NB4 (cell line): Measurements from ENCODE around the gene EHD2.
"Not testable (repeated sequence)": the region's sequence is repeated elsewhere in the genome, so short reads cannot be mapped to it uniquely, and the experiment has no call there.

Experiments
- DNase-seq: peaks from one replicate; pipeline ENCODE4 v3.0.0; 2010; ENCODE audit warnings: low read depth
- H3K4me3 ChIP-seq: one replicate; pipeline ENCODE4 v1.5.1; 2011; ENCODE audit warnings: mild to moderate bottlenecking, low read depth, low read length, moderate library complexity
- MYC ChIP-seq: IDR thresholded peaks from 2 replicates; pipeline ENCODE4 v1.6.1; 2011; ENCODE audit warnings: low read depth, low read length
- POLR2A ChIP-seq: IDR thresholded peaks from 2 replicates; pipeline ENCODE4 v1.6.1; 2011; ENCODE audit warnings: mild to moderate bottlenecking; ENCODE audit not compliant: insufficient read length; ENCODE audit errors: extremely low read depth
- TF ChIP-seq, protein P1 (sequence below): IDR thresholded peaks from 2 replicates; pipeline ENCODE4 v1.6.1; 2011; ENCODE audit warnings: low read depth, low read length
- TF ChIP-seq, protein P2 (sequence below): IDR thresholded peaks from one replicate; pipeline ENCODE4 v1.5.1; 2012; ENCODE audit warnings: low read depth, low read length

EHD2 gene

DNA sequence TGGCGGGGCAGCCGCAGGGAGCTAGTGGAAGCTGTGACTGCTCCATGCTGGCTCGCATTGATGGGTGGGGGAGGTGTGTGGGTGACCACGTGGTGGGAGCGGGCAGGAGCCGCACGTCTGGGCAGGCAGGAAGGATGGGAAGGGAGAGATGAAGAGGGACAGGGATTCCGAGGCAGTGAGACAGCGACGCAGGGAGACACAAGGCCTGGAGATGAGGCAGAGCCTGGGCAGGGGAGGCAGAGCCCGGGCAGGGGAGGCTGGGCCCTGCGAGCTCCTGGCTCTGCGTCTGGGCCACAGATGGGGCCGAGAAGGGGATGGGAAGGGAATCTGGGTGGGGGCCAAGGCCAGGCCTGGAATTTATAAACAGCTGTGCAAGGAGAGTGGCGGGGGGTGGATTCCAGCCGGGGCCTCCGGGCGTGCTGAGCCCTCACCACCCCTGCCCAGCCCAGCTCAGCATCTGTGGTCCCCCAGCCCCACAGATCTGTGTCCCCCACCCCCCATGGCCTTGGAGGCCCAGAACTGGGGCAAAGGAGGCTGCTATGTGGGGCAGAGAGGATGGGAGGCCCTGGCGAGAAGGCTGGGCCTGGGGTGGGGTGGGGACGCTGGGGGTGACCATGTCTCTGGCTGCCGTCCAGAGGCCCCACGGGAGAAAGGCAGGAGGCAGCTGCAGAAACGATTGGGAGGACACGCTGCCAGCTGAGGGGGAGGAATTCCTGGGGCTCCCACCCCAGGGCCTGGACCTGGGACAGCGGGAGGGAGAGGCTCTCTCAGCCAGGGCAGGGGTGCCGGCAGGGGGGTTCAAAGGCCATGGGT is 6.0 kb downstream of the EHD2 start:
- peak; percentile 22 for DNase-seq
- TF ChIP-seq, protein P1, sequence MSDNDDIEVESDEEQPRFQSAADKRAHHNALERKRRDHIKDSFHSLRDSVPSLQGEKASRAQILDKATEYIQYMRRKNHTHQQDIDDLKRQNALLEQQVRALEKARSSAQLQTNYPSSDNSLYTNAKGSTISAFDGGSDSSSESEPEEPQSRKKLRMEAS, result no peak
- no peak for TF ChIP-seq POLR2A
- TF ChIP-seq, protein P2, sequence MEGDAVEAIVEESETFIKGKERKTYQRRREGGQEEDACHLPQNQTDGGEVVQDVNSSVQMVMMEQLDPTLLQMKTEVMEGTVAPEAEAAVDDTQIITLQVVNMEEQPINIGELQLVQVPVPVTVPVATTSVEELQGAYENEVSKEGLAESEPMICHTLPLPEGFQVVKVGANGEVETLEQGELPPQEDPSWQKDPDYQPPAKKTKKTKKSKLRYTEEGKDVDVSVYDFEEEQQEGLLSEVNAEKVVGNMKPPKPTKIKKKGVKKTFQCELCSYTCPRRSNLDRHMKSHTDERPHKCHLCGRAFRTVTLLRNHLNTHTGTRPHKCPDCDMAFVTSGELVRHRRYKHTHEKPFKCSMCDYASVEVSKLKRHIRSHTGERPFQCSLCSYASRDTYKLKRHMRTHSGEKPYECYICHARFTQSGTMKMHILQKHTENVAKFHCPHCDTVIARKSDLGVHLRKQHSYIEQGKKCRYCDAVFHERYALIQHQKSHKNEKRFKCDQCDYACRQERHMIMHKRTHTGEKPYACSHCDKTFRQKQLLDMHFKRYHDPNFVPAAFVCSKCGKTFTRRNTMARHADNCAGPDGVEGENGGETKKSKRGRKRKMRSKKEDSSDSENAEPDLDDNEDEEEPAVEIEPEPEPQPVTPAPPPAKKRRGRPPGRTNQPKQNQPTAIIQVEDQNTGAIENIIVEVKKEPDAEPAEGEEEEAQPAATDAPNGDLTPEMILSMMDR, result no peak
- no peak for TF ChIP-seq MYC
- no peak overlapping the region for H3K4me3 ChIP-seq

DNA sequence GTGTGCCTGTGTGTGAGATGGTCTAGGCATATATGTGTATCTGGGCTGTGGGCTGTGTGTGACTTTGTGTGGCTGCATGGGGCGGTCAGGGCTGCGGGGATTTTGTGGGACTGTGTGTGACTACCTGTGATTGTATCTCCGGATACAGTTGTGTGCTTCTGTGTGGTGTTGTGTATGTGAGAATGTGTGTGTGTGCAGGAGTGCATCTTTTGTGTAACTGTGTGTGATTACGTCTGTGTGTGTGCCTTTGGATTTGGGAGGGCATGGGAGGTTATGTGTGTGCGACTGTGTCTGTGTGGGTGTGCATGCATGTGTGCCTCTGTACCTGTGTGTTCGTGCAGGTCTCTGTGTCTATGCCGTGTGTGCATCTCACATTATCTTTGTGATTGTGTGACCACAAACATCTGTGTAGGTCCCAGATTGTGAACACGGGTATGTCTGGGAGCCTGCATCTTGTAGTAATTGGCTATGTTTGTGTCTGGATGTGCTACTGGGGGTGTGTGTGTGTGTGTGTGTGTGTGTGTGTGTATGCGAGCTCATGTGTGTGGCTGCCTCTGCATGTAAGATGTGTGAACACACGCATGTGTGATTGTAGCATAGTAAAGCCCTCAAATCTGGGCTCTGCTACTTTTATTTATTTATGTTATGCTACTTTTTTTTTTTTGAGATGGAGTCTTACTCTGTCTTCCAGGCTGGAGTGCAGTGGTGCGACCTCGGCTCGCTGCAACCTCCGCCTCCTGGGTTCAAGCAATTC is 7.6 kb downstream of the EHD2 start:
- peak; percentile 36 for DNase-seq
- no peak overlapping the region for H3K4me3 ChIP-seq
- TF ChIP-seq, protein P1, result no peak
- no peak for TF ChIP-seq POLR2A
- TF ChIP-seq, protein P2, result no peak

DNA sequence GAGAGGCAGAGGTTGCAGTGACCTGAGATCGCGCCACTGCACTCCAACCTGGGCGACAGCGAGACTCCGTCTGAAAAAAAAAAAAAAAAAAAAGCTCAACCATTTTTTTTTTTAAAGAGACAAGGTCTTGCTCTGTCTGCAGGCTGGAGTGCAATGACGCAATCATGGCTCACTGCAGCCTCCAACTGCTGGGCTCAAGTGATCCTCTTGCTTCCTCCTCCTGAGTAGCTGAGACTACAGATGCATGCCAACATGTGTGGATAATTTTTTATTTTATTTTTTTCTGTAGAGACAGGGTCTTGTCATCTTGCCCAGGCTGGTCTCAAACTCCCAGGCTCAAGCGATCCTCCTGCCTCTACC is 10.3 kb downstream of the EHD2 start:
- 0 out of 2 replicates have a peak, but pooled peaks have one; percentile 10 for TF ChIP-seq MYC
- TF ChIP-seq, protein P1, result 0 out of 2 replicates have a peak, but pooled peaks have one; percentile 6
- TF ChIP-seq, protein P2, result no peak
- TF ChIP-seq POLR2A, result no peak
- DNase-seq, result peak; percentile 98
- H3K4me3 ChIP-seq, result peak overlapping the region; percentile 25

DNA sequence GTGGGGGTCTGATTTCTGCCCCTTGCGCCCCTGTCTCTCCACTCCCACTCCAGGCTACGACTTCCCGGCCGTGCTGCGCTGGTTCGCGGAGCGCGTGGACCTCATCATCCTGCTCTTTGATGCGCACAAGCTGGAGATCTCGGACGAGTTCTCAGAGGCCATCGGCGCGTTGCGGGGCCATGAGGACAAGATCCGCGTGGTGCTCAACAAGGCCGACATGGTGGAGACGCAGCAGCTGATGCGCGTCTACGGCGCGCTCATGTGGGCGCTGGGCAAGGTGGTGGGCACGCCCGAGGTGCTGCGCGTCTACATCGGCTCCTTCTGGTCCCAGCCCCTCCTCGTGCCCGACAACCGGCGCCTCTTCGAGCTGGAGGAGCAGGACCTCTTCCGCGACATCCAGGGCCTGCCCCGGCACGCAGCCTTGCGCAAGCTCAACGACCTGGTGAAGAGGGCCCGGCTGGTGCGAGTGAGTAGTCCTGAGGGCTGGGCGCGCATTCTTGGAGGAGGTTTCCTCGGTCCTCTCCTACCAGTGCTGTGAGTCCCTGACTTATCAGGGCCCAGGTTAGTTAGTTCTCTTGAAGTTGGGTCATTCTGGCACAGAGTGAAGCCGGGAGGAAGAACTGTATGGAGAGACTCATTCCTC is 12.7 kb downstream of the EHD2 start:
- H3K4me3 ChIP-seq, result no peak overlapping the region
- DNase-seq, result peak; percentile 87
- no peak for TF ChIP-seq POLR2A
- no peak for TF ChIP-seq MYC
- TF ChIP-seq, protein P1, result no peak
- TF ChIP-seq, protein P2, result no peak

DNA sequence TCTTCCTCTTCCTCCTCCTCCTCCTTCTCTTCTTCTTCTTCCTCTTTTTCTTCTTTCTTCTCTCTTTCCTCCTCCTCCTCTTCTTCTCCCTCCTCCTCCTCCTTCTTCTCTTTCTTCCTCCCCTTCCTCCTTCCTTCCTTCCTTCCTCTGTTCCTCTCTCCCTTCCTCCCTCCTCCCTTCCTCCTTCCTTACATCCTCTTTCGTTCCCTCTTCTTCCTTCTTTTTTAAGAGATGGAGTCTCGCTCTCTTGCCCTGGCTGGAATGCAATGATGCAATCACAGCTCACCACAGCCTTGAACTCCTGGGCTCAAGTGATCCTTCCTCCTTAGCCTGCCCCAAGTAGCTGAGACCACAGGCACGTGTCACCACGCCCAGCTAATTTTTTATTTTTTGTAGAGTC is 13.2 kb downstream of the EHD2 start:
- TF ChIP-seq MYC (no peak), POLR2A (no peak)
- TF ChIP-seq, protein P2, result no peak
- TF ChIP-seq, protein P1, result no peak

DNA sequence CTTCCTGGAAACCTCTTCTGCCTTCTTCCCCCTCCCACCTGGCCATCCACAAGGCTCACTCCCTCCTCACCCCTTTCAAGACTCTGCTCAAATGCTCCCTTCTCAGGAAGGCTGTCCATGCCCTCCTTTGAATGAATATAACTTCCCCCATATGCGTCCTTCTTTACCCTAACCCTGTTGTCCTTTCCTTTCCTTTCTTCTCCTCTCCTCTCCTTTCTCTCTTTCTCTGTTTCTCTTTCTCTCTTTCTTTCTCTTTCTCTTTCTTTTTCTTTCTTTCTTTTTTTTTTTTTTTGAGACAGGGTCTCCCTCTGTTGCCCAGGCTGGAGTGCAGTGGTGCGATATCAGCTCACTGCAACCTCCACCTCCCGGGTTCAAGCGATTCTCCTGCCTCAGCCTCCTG is 15.1 kb downstream of the EHD2 start:
- peak; percentile 25 for DNase-seq
- not testable (repeated sequence) for H3K4me3 ChIP-seq

More for the DNA sequence above, 13.2 kb downstream of the EHD2 start:
- peak; percentile 78 for DNase-seq
- no peak overlapping the region for H3K4me3 ChIP-seq
